Superior temporal gyrus (tissue), 1 donor: Measurements from ENCODE around the gene FAM25A.
"Not testable (repeated sequence)": the region's sequence is repeated elsewhere in the genome, so short reads cannot be mapped to it uniquely, and the experiment has no call there.

Experiments
- DNase-seq: peaks from one replicate; pipeline ENCODE4 v3.0.0-alpha.2; 2016; ENCODE audit errors: extremely low spot score

Gene FAM25A

DNA sequence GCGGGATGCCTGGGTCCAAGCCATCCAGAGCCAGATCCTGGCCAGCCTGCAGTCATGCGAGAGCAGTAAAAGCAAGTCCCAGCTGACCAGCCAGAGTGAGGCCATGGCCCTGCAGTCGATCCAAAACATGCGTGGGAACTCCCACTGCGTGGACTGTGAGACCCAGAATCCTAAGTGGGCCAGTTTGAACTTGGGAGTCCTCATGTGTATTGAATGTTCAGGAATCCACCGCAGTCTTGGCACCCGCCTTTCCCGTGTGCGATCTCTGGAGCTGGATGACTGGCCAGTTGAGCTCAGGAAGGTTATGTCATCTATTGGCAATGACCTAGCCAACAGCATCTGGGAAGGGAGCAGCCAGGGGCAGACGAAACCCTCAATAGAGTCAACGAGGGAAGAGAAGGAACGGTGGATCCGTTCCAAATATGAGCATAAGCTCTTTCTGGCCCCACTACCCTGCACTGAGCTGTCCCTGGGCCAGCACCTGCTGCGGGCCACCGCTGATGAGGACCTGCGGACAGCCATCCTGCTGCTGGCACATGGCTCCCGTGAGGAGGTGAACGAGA is 10.9 kb upstream of the FAM25A start:
- not testable (repeated sequence) for DNase-seq

DNA sequence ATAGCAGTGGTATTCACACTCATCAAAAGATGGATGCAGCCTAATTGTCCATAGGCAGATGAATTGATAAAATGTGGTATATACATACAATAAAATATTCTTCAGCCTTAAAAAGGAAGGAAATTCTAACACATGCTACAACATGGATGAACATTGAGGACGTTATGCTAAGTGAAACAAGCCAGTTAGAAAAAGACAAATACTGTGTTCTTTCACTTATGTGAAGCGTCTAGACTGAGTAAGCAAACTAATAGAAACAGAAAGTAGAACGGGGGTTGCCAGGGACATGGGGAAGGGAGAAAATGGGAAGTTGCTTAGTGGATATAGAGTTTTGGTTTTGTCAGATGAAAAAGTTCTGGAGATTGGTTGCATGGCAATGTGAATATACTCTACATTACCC is 6.6 kb upstream of the FAM25A start:
- DNase-seq = not testable (repeated sequence)

DNA sequence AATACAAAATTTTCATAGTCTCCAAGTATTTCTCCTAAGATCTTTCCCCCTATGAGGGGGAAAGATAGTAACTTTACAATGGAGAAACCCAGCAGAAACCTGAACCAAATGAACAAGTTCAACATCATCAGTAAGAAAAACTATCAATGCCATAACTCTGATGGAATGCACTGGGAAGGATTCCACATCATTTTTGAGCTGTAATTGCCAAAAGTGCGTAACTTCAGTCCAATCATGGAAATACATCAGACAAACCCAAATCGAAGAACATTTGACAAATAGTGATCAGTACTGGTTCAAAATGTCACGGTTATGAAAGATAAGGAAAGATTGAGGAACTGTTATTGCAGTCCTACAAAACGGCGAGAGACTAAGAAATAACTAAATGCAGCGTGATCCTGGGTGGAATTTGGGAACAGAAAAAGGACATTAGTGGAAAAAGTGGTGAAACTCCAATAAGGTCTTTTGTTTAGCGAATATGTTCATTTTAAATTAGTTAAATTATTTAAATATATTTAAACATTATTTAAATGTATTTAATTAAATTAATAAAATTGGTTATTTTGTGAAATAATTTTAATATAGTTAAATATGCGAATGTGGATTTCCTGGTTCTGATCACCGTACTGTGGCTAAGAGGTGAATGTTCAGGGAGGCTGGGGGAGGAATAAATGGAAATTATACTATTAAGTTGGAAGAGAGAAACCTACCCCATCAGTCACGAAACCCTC is 4.9 kb upstream of the FAM25A start:
- not testable (repeated sequence) for DNase-seq

DNA sequence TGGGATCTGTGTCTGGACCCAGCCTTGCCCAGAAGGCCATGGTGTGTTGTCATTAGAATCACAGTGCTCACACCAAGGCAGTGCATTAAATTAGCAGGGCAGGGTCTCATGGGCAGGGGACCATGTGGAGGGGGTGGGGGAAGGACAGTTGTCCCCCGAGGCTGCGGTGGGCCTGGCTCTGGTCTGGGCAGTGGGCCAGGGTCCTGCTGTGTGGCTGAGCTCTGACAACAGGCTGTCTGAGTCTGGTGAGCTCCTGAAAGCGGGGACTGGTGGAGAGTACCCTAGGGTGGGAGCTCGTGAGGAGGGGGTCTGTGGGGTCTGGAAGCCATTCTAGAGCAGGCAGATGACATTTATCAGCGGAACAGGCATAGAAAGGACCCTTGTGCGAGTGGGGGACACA is 2.0 kb upstream of the FAM25A start:
- not testable (repeated sequence) for DNase-seq

DNA sequence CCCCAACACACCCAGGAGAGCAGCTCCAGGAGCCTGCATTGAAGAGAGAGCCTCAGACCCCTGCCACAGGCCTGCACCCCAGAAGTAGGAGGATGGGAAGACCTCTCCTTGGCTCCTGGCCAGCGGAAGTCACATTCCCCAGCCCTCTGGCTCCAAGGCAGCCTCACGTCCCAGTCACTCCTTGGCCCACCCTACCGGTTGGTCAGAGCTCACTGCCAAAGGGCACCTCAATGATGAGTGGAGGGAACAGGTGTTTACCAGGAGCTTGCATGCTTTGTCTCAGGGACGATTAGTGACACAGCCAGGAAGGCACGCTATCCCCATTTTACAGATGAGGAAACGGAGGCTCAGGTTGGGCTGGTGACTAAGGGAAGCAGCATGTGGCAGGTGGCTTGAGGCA is 1.0 kb upstream of the FAM25A start:
- not testable (repeated sequence) for DNase-seq

DNA sequence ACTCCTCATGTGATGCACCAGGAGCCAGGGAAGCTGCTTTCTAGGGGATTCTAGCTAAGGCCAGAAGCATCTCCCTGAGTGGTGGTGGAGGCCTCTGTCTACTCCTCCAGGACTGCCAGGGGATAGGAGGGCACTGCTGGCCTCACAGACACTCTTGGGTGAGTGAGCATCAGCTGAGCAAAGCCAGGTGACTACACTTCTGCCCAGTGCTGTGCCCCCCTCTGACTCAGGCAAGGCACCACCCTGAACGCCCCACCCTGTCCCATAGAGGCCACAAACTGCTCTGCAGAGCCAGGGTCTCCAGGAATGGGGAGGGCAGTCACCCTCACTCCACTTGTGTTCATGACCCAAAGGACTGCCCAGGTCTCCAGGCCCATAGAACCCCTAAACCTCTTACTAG is 590 bp upstream of the FAM25A start:
- not testable (repeated sequence) for DNase-seq

DNA sequence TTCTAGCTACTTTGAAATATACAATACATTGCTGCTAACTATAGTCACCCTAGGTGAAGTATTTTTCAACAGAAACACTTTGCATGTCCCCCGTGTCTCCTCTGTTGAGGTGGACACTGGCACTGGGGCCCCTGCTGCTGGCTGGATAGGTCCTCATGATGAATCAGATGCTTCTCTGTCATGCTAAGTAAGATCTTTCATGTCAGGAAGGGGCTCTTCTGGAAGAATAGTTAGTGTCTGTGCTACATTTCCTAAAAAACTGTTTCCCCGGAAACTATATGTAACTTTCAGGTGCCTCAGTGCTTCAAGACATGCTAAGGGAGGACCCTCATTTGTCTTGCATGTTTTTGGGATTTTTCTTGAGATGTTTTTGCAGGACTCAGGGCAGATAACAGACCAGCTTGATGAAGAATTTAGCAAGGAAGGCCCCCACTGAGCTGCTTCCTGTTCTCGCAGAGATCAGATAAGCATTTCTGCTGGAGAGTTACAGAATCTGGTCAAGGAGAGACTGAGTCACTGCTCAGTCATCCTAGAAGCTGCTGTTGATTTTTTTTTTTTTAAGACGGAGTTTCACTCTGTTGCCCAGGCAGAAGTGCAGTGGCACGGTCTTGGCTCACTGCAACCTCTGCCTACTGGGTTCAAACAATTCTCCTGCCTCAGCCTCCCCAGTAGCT is 5.3 kb downstream of the FAM25A start:
- DNase-seq = not testable (repeated sequence)

DNA sequence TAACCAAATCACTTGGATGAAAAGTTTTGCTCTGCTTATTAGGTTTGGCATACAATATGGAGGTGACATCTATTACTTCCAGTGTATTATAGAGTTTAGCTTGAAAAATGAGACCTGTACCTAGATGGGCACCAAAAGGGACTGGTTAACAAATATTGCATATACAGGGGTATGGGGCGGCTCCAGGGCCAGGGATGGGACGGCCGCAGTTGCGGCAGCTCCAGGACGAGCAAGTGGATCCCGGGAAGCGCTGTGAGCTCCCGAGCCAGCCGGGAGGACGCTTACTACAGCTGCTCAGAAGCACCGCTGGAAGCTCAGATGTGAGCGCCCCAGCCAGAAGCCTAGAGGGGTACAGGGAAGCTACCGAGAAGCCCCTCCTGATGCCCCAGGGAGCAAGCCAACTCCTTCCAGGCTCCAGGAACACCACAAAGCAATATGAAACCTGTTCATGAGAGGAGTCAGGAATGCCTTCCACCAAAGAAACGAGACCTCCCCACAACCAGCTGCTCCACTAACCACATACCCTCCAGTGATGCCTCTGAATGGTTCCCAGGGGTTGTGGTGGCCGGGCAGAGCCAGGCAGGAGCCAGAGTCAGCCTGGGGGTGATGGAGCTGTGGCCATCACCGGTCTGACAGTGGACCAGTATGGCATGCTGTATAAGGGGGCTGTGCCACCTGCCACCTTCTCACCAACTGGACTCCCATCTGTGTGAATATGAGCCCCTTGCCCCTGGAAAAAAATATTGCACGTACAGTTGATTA is 6.8 kb downstream of the FAM25A start:
- not testable (repeated sequence) for DNase-seq

DNA sequence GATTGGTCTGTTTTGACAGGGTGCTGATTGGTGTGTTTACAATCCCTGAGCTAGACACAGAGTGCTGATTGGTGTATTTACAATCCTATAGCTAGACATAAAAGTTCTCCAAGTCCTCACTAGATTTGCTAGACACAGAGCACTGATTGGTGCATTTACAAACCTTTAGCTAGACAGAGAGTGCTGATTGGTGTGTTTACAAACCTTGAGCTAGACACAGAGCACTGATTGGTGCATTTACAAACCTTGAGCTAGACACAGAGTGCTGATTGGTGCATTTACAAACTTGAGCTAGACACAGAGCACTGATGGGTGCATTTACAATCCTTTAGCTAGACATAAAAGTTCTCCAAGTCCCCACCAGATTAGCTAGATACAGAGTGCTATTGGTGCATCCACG is 10.3 kb downstream of the FAM25A start:
- DNase-seq = not testable (repeated sequence)

DNA sequence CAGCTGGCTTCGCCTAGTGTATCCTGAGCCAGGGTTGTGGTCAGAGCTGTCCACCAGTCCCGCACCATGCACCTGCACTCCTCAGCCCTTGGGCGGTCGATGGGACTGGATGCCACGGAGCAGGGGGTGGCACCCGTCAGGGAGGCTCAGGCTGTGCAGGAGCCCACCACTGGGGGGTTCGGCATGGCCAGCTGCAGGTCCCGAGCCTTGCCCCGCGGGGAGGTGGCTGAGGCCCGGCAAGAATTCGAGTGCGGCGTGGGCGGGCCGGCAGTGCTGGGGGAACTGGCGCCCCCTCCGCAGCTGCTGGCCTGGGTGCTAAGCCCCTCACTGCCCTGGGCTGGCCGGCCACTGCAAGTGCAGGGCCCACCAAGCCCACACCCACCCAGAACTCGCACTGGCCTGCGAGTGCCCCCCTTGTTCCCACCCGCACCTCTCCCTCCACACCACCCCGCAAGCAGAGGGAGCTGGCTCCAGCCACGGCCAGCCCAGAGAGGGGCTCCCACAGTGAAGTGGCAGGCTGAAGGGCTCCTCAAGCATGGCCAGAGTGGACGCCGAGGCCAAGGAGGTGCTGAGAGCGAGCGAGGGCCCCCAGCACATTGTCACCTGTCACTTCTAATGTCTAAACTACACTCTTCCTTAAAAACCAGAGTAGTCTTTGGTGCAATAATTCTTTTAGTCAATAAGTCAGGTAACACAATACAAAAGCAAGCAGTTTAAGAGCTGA is 11.0 kb downstream of the FAM25A start:
- DNase-seq = no peak

DNA sequence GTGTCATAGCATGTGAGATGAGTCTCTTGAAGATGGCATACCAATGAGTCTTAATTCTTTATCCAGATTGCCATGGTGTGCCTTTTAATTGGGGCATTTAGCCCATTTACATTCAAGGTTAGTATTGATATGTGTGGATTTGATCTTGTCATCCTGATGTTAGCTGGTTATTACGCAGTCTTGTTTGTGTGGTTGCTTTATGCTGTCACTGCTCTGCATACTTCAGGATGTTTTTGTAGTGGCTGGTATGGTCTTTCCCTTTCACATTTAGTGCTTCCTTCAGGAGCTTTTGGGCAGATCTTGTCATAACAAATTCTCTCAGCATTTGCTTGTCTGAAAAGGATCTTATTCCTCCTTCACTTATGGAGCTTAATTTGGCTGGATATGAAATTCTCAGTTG is 16.5 kb downstream of the FAM25A start:
- DNase-seq = no peak

DNA sequence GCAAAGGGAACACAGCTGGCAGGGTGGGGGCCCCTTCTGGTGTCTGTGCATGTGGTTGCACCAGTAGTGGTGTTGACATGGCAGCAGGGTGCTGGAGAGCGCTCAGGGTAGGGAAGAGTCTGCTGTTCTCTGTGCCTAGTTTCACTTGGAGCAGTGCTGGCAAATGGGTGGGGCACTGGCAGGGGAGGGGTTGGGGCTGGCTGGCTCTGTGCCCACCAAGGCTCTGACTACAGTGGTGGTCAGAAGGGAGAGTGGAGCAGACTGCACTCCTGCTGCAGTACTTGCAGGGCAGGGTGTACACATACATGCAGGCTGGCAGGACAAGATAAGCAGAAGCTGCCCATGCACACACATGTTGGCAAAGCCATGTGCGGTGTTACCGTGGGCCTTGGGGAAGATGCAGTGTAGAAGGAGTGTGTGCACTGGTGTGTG is 18.2 kb downstream of the FAM25A start:
- no peak for DNase-seq

DNA sequence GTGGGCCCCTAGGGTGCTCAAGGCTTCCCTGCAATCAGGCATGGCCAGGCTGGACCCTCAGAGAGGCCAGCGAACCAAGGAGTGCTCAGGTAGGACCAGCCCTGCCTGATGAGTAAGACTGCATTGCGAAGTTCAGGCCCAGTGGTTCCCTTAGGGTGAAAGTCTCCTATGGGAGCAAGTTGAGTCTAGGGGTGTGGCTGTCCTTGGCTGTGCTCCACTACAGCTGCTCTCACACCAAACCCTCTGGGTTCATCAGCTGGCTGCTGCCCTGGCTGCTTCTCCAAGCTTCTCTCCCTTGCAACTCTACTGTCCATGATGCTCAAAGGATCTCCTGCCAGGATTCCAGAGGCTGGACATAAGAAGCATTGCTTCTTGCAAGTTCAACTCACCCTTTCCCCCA is 18.7 kb downstream of the FAM25A start:
- DNase-seq = no peak

DNA sequence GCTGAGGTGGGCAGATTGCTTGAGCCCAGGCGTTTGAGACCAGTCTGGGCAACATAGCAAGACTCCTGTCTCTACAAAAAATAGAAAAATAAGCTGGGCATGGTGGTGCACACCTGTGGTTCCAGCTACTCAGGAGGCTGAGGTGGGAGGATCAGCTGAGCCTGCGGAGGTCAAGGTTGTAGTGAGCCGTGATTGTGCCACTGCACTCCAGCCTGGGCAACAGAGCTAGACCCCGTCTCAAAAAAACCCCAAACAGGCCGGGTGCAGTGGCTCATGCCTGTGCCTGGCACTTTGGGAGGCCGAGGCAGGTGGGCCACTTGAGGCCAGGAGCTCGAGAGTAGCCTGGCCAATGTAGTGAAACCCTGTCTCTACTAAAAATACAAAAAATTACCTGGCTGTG is 23.5 kb downstream of the FAM25A start:
- DNase-seq = not testable (repeated sequence)

DNA sequence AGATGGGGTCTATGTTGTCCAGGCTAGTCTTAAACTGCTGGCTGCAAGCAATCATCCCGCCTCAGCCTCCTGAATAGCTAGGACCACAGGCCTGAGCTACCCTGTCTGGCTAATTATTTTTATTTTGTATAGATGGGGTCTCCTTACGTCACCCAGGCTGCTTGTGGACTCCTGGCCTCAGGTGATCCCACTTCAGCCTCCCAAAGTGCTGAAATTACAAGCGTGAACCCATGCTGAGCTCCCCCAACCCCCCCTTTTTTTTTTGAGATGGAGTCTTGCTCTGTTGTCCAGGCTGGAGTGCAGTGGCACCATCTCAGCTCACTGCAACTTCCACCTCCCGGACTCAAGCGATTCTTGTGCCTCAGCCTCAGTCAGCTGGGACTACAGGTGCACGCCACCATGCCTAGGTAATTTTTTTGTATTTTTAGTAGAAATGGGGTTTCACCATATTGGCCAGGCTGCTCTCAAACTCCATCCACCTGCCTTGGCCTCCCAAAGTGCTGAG is 25.4 kb downstream of the FAM25A start:
- DNase-seq = no peak

DNA sequence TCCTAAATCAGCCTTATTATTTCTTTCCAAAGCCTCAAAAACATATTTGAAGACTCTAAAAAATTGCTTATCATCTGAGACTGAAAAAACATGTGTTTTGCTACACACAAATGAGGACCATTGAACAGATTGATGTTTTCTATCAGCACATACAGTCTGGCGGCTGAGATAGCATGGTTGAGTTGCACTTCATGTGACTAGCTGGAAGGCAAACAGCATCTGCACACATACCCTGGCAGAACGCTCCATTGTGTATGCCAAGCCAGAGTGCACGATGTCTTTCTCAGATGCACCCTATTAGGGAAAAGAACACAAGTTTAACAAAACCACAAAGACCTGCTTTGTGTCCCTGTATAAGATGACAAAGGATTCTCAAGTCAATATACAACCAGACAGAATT is 33.0 kb downstream of the FAM25A start:
- peak; percentile 93 for DNase-seq

DNA sequence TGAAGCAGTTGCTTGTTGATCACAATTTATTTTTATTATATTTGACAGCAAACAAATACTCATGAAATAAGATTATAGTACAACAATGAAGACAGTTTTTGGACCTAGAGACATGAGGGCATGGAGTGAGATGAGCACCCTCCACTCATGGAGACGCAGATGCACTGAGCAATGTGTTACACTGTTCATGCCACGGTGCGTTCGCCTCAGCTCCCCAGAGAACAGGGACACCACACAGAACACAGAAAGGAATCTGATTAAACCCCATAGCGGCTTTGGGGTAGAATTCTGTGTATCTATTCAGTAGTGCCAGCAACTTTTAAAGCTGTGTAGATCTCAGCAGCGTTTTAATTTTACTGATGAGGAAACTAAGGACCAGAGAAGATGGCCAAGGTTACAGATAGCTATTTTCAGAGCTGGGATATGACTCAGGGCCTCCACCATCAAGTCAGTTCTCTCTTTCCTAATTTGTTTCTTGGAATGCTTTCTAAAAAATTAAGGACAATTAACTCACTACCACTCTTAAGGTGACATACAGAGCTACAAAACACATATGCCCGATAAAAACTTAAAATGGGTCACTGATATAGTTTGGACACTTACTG is 33.6 kb downstream of the FAM25A start:
- no peak for DNase-seq

DNA sequence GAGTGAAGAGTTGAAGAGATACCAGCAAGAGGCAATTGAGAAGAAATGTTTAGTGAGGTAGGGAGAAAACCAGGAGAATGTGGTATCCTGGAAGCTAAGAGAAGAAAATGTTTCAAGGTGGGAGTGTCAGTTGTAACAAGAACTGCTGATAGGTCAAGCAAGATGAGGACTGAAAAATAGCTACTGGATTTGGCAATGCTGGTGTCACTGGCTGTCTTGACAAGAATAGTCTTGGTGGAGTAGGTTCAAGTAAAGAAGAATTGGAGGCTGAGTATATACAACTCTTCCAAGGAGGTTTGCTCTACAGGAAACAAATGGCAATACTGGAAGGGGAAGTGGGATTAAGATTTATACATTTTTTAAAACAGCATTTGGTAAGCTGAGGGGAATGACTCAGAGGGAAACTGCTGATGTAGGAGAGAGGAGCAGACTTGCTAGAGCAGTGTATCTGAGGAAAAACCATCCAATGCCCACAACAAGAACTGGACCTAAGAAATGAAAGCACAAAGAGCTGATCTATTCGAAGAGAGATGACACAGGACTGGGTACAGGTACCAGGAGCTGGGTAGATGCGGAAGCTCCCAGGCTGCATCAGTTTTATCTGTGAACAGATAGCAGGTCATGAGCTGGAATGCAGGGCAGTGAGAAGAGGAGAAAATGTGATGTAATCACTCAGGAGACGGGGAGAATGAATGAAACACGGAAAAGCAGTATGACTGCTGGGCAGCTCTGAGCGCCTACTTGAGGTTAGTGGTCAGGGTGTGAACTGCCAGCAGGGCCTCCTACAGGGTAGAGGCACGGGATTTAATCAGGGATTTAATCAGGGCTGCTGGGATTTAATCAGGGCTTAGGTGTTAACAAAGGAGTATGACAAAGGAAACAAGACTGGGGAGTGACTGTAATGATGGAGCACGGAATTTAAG is 34.5 kb downstream of the FAM25A start:
- peak; percentile 52 for DNase-seq

DNA sequence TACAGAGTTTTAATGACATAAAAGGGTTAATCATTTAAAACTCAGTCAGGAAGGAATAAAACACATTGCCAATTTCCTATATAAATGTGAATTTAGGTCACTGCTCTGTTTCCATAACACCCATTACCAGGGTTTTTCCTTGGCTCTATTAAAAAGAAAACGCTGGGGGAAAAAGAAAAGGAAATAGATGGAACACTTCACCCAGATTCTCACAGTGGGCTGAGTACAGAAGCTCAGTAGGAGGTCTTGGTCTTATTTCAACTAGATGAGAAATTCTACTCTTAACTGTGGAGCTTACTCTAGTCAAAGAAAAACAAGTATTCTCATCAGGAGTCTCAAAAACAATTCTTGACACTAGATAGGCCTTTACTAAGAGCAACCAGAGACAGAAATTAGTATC is 38.1 kb downstream of the FAM25A start:
- peak; percentile 48 for DNase-seq

DNA sequence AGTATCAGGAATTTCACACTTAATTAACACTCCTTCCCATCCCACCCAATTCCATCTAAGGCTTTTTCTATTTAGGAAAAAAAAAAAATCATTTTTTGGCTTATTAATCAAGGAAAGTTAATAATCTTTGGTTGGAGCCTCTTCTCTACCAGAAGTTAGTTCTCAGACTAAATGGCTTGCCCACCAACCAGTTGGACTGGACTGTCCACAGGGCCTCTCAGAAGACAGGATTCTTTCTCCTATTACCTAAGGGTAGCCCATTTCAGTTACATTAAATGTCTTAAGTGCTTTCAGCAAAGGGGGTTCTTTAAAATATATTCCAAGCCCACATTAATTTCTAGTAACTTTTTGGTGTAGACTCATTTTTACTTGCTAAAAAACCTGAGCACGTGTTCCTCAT is 39.3 kb downstream of the FAM25A start:
- DNase-seq = no peak
